ENCODE data around the gene ISCU.
A peak's percentile ranks its signal among the peaks of the same experiment; 100 is the strongest.

The ISCU gene

DNA sequence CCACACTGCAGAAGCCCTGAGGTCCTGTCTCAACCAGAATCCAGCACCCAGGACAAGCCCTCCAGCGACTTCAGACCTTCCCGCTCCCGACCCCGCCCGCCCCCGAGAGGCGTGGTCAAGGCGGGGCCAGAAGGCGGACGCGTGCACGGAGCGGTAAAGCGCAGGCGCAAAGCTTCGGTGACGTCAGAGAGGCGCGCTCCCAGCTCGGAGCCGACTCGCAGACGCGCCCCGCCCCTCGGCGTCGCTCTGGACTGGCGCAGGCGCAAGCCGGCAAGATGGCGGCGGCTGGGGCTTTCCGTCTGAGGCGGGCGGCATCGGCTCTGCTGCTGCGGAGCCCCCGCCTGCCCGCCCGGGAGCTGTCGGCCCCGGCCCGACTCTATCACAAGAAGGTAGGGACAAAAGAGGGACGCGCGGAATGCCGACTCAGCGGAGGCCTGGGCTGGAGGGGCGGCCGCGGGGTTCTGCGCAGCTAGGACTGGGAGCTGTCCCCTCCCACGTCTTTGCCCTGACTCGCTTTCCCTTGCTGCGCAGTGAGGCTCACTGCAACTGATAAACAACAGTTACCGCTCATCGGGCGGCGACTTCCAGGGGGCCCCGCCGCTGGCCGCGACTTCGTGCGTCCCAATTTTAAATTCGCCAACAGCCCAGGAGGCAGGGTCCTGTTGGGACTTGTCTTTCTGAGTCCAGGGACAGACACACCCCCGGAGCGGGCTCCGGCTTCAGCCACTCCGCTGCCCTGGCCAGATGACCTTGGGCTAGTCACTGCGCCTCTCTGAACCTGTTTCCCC lies at the start of gene ISCU:
Gene ISCU (plus strand): TSS at position 249 of the 788 bp plus-strand sequence. CDS start 27 bp downstream, at position 276.
- peak; percentile 99 for DNase-seq

DNA sequence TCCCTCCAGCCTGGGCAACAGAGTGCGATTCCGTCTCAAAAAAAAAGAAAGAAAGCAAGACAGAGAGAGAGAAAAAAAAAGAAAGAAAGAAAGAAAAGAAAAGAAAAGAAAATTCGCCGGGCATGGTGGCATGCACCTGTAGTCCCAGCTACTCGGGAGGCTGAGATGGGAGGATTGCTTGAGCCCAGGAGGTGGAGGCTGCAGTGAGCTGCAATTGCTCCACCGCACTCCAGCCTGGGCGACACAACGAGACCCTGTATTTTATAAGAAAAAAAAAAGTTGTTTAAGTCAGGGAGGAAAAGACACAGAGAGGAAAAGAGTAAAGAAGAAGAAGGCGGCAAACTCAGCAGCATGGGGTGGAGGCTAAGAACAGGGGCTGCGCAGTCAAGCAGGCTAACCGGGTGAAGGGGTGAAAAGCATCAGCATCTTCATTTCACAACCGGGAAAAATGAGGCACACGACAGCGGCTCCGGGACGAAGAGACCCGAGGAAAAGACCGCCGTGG lies 47.9 kb upstream of the ISCU start:
- no peak for DNase-seq

DNA sequence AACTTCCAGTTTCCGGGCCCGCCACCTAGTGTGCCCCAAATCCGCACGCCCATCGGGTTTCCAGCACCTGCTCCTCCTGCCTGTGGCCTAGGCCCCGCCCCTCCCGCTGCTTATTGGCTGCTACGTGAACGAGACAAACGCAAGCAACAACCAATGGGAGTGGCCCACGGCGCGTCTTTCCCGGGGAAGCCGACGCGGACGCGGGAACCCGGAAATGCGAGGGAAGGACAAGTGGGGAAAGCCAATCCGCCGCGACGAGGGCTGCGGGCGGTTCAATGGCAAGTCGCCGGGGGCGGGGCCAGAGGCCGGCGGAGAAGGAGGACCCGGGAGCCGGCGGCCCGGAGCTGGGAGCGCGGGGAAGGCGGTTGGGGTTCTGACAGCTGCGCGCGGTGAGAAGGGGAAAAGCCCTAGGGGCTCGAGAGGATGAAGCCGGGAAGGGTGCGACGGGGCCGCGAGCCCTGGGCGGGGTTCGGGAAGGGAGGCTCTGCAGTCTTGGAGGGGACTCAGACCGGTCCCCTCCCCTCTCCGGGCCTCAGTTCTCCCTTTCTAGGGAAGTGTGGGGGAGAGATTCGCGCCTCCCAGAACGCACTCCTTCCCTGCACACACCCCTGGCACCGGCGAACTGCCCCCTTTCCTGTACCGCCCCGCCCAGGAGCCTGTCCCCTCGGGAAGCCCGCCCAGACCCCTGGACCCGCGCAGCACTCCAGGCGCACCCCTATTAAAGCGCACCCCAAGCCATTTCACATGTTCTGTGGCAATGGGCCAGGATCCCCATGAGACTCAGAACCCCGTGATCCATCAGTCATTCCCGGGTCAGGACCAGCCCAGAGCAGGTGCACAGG lies 47.2 kb upstream of the ISCU start, which contains the start of gene FICD:
Gene FICD (plus strand): TSS at position 305 of the 842 bp plus-strand sequence. CDS start 1,696 bp downstream, outside the sequence.
- peak; percentile 99 for DNase-seq

DNA sequence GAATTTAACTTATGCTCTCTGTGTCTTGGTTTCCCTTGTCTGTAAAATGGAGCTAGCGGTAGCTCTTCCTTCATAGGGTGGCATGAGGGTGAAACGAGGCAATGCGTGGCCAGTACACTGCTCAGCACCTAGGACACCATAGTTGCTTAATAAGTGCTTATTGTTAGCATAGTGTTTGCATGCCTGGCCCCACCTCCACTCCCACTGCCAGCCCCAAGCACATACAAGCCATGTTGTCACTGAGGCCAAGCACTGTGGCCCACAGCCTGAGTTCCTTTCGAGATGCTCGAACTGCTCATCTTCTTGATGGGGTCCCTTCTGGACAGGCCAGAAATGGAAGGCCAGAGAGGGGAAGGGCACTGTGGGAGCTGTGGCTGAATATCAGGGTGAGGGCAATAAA lies 46.5 kb upstream of the ISCU start:
- no peak for DNase-seq

DNA sequence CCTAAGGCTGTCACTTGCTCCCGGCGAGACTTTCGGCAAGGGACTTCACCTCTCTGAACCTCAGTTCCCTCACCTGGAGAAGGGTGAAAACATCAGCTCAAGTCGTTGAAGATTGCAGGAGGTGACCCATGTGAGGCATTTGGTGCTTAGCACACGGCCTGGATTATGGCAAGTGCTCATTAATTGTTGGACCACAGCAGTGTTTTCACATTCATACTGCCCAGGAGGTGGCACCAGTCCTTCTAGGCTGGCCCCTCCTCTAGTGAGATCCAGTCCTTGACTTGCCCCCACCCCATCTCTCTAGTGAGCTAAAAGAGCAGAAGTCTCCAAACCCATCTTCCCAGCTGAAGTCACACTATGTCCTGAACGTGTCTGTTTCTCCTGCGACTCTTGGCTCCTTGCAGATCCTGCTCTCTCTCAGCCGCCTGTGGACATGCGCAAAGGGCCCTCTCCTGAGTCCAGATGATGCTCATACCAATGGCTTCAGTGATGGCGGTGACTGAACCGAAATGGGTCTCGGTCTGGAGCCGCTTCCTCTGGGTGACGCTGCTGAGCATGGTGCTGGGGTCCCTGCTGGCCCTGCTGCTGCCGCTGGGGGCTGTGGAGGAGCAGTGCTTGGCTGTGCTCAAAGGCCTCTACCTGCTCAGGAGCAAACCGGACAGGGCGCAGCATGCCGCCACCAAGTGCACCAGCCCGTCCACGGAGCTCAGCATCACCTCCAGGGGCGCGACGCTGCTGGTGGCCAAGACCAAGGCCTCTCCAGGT lies 45.7 kb upstream of the ISCU start:
- DNase-seq: no peak

DNA sequence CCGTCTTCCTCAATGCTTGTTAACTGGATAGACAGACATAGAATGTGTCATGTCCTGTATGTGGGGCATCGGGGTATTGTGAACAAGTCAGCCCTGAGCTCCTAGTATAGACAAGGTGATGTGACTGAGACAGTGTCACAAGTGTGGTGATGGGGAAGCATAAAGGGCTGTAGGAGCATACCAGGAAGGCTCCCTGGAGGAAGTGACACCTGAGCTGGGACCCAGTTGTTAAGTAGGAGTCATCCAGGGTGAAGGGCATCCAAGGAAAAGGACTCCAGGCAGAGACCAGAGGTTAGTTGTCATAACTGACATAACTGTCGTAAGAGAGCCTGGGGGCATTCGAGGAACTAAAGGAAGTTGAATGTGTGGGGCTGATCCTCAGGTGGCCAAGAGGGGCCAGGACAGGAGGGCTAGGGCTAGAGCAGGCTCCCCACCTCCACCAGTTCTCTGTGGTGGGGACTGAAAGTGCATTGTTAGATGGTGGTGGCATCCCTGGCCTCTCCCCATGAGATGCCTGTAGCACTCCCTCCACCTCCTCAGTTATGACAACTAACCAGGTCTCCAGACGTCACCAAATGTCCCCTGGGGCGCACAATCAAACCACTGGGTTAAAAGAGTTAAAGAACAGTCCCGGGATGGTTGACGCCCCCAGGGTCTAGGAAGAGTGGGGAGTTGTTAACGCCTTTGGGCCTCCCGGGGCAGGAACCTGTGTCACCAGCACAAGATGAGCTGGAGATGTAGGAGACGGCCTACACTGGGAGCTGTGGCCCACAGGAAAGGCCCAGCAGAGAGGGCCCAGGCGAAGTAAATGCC lies 44.9 kb upstream of the ISCU start:
- DNase-seq: no peak

DNA sequence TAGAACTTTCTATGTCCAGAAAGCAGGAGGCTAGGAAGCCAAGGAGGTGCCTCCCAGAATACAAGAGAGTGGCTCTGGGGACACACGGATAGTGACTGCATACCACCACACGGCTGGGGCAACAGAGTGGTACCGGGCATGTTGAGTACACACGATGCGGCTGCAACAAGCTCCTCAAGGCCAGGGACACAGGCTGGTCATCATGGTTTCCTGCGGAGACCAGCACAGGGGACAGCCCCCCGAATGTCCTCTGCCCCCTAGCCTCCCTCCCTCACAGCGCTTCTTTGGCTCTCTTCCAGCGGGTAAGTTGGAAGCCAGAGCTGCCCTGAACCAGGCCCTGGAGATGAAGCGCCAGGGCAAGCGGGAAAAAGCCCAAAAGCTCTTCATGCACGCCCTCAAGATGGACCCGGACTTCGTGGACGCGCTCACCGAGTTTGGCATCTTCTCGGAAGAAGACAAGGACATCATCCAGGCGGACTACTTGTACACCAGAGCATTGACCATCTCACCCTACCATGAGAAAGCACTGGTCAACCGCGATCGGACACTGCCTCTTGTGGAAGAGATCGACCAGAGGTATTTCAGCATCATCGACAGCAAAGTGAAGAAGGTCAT lies 44.2 kb upstream of the ISCU start:
- no peak for DNase-seq

DNA sequence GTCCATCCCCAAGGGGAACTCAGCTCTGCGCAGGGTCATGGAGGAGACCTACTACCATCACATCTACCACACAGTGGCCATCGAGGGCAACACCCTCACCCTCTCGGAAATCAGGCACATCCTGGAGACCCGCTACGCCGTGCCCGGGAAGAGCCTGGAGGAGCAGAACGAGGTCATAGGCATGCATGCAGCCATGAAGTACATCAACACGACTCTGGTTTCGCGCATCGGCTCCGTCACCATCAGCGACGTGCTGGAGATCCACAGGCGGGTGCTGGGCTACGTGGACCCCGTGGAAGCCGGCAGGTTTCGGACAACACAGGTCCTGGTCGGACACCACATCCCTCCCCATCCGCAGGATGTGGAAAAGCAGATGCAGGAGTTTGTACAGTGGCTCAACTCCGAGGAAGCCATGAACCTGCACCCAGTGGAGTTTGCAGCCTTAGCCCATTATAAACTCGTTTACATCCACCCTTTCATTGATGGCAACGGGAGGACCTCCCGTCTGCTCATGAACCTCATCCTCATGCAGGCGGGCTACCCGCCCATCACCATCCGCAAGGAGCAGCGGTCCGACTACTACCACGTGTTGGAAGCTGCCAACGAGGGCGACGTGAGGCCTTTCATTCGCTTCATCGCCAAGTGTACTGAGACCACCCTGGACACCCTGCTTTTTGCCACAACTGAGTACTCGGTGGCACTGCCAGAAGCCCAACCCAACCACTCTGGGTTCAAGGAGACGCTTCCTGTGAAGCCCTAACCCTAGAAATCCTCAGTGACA lies 43.5 kb upstream of the ISCU start:
- DNase-seq: no peak

DNA sequence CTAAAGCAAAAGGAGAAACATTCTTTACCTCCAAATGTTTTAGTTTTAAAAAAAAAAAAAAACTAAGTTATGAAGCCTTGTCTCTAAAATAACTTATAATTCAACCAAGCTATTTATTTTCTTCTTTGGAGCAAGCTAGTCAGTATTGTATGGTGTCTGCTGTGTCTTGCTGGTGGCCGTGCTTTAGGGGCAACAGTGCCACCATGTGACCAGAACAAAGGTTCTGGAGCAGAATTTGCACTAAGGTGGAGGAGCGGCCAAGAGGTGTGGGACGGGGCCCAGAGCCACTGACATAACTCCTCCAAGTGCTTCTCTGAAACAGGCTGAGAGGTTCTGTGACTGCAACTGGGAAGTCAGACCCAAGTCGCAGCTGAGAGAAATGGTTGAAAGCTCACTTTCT lies 42.8 kb upstream of the ISCU start:
- no peak for DNase-seq

DNA sequence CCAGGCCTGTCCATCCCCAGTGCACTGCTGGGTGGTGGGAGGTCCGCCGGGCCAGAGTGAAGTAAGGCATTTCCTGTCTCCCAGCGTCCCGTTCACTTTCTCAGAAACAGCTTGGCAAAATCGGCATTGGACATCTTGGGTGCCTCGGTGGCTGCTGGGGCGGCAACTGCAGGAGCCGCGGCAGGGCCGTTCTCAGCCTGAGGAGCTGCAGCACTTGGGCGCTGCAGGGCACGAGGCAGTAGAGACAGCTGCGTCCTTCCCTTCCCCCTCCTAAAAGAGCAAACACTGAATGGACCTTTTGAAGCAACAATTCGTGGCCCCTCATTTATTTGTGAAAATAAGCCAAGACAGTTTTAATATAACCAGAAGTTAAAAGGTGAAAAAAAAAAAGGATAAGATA lies 39.0 kb upstream of the ISCU start:
- no peak for DNase-seq

DNA sequence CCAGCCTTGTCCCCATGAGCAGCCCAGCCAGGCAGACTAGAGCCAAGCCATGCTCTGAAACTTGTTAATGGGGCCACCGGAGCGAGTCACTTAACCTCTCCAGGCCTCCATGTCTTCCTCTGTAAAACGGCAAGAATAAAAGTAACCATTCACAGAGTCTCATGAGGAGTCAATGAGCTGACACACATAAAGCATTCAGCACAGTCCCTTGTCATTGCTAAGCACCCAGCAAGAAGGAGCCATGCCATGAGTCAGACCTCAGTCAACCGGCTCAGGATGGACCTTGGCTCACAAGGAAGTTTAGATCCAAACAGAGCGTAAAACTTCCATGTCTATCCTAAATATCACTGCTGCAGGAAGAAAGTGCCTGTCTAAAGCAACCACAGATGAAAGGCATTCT lies 36.7 kb upstream of the ISCU start:
- no peak for DNase-seq

DNA sequence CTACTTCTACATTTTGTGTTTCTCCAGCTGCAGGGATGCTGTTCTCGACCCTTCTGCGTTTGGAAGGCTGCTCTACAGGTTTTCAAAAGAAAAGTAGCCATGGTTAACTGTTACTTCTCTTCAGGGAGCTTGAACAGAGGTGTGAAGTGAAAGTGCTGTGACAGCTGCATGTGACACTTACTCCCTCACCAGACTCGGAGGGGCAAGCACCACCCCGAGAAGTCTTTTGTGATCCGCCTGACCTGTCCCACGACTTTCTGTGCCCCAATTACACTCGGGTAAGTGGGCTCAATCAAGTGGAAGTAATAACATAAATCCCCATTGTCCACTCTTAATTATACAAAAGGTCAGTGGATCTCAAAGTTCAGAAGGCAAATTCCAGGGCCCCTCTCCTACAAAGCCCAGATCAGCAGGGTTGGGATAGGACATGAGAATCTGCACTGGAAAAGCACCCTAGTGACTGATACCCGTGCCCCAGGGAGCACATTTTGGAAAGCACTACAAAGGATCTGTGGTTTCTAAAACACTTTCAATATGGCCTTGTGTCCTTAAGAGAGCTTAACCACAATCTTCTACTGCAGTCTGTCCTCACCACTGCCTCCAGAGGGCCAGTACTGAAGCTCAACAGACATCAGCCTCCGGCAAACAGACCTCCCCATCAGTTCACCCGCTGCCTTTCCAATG lies 35.8 kb upstream of the ISCU start:
- no peak for DNase-seq

DNA sequence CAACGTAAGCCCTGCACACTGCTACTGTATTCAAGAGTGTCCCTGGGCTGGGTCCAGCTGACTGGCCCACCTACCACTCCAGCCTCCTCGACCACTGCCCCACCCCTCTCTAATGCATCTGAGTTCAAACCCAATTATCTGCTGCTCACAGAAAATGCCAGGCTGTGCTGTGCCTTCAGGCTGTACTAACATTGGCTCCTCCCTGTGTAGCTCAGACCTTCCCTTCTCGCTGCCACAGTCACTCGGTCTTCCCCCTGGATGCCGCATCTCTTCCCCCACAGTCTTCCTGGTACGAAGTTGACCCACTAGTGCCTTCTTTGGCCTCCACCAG lies 35.3 kb upstream of the ISCU start:
- no peak for DNase-seq

DNA sequence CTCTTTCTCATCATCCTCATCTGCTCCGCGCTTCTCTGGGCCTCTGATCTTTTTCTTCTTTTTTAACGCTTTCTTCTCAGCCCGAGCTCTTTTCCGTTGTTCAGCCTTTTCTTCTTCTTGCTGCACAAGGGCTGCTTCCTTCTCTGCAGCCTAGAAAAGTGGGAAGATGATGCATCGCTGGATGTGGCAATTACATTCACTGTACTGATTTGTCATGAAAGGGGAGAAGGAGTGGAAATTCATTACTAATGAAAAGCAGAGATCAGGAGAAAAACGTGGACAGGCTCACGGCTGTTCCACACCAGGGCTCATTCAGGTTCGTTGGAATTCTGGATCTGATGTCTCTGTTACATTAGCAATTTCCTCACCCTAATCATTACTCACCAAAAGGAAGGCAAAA lies 32.2 kb upstream of the ISCU start:
- no peak for DNase-seq

DNA sequence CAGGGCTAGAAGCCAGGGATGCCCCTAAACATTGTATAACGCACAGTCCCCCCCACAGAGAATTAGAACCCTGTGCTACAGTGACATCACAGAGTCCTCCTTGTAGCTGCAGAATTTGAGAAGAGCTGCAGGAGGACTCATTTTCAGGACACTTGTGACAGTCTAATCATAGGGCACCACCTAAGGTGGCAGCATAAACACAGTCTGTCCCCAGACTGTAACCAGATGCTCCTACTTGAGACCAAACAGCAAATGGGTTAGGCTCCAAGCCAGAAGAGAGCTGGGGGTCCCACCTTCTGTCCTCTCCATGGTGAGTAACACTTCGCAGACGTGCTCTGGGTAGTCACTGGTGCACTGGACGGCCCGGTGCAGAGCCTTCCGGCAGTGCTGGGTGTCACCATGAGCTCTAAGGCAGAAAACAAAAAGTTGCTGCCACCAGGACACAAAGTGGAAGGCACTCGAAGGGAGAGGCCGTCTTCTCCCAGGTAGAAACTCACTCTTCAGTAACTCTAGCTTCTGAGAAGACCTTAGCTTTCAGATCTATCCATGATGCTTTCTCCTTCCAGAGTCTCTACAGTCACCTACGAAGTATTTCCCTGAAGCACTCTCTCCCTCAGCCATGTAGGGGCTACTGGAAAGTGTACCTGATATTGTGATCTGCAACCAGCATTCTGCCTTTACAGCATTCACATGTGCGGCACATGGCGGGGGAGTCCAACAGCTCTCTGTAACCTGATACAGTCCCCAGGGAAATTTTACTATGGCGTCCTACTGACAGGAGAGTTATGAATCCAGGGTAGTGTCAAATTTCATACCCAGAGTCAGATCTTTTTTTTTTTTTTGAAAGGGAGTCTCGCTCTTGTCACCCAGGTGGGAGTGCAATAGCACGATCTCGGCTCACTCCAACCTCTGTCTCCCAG lies 30.2 kb upstream of the ISCU start:
- DNase-seq: no peak

DNA sequence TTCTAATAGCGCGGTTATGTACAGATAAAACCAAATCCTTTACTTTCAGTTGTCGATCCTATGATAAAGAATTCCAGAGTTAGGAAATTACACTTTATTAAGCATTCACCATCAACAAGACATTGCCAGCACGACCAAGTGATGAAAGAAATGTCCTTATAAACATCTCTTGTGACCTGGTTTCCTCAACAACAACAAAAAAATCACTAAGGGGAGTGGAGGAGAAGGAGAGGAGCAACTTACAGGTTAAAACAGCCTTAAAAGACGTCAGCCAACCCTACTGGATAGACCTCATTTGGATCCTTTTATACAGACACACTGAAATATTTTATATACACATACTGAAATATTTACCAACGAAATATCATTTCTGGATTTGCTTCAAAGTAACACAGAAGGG lies 24.2 kb upstream of the ISCU start:
- DNase-seq: no peak

DNA sequence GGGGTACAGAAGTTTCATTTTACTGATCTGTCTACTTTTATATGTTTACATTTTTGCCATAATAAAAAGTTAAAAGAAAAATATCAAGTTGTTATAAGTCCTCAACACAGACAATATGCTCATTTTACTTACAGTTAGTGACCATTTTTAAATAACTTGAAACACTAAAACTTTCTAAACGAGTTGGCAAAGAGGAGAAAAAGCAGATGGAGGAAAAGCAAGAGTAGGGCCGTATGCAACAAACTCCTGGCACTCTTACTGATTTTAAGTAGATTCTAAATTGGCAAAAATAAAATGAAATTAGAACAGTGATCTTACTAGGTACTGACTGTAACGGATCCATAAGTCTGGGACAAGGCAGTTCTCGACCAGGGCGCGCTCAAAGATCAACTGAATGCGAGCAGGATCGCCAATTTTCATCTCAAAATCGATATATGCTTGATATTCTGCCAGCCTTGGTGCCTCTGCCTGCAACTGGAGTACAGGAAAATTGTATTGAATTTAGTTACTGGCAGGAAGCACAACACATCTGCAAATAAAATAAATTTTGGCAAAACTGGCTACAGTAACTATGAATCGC lies 23.7 kb upstream of the ISCU start:
- no peak for DNase-seq

DNA sequence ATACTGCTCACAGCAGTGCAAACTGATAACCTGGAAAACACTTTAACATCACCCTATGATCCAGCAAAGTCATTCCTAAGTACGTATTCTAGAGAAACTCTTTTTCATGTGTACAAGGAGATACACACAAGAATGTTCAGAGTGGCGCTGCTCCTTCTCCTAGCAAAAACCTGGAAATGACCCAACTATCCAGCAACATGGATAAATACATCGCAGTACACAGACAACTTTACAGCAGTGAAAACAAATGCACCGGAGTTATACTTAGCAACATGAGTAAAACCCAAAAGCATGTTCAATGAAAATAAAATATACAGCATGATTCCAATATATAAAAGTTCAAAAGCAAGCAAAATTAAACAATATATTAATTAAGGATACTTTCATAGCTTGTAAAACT lies 20.1 kb upstream of the ISCU start:
- no peak for DNase-seq

DNA sequence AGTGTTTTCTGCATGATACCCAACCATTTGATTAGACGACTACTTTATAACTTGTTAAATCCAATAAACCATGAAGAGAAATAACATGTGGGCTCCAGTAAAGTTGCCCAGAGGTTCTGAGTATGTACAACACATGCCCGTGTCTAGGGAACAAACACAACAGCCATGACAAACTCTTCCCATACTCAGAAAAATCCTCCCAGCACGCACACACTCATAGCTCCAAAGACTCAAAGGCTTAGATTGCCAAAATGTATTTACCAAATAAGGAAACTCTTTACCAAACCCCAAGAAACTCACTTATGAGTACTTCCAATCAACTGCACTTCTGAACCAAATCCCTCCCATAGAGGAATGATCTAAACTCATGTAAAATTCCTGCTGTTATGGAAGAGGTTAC lies 18.7 kb upstream of the ISCU start:
- DNase-seq: no peak
